NCI-H1694 treated with DMSO at 0.1 percent for 48 hours (cell line): ENCODE data around the gene MYO15B.
"Not testable (repeated sequence)": the region's sequence is repeated elsewhere in the genome, so short reads cannot be mapped to it uniquely, and the experiment has no call there.

Experiments used
- DNase-seq: peaks from one replicate; lab custom pipeline; 2025; lab: John Stamatoyannopoulos, UW

MYO15B gene

GRCh38 chr17:75625813-75626486, 38.4 kb downstream of the MYO15B start:
- peak; percentile 38 for DNase-seq

- DNase-seq = peak; percentile 69
Measured at GRCh38 chr17:75626496-75627038, 39.0 kb downstream of the MYO15B start.

- no peak for DNase-seq
Measured at GRCh38 chr17:75627094-75627493, 39.5 kb downstream of the MYO15B start.

GRCh38 chr17:75628425-75628824, 40.8 kb downstream of the MYO15B start:
- no peak for DNase-seq

GRCh38 chr17:75629157-75629556, 41.6 kb downstream of the MYO15B start:
- DNase-seq = no peak

- DNase-seq = no peak
Measured at GRCh38 chr17:75630071-75630917, 42.7 kb downstream of the MYO15B start.

- DNase-seq = no peak
Measured at GRCh38 chr17:75631353-75631752, 43.8 kb downstream of the MYO15B start.

GRCh38 chr17:75632428-75632827, 44.8 kb downstream of the MYO15B start:
- no peak for DNase-seq

- peak; percentile 62 for DNase-seq
Measured at GRCh38 chr17:75632863-75633485, 45.4 kb downstream of the MYO15B start, which contains the start of gene SMIM5. TSS of gene SMIM5 (plus strand) at chr17:75633434. CDS start at chr17:75640202, 6,768 bp downstream.

- DNase-seq = peak; percentile 81
Measured at GRCh38 chr17:75633486-75634375, 46.1 kb downstream of the MYO15B start.

GRCh38 chr17:75634376-75634740, 46.8 kb downstream of the MYO15B start:
- DNase-seq = no peak

- DNase-seq = no peak
Measured at GRCh38 chr17:75634754-75635609, 47.4 kb downstream of the MYO15B start.

GRCh38 chr17:75635610-75636202, 48.1 kb downstream of the MYO15B start:
- DNase-seq = no peak

- DNase-seq = no peak
Measured at GRCh38 chr17:75636381-75637142, 49.0 kb downstream of the MYO15B start.

GRCh38 chr17:75637143-75637538, 49.5 kb downstream of the MYO15B start:
- DNase-seq = no peak

GRCh38 chr17:75637551-75637950, 50.0 kb downstream of the MYO15B start:
- DNase-seq = no peak

GRCh38 chr17:75638039-75638438, 50.4 kb downstream of the MYO15B start:
- not testable (repeated sequence) for DNase-seq

- DNase-seq = no peak
Measured at GRCh38 chr17:75638893-75639292, 51.3 kb downstream of the MYO15B start.

GRCh38 chr17:75639327-75639726, 51.7 kb downstream of the MYO15B start:
- no peak for DNase-seq
